Central memory CD4-positive, alpha-beta T cell (primary cell): ENCODE data around the gene CREB5.

ENCODE experiments used
- DNase-seq: peaks from one replicate; pipeline ENCODE4 v3.0.0; 2022

Gene CREB5

GRCh38 chr7:28481091-28481926 lies 69.0 kb downstream of the CREB5 start:
- DNase-seq = no peak

GRCh38 chr7:28483112-28483511 lies 70.8 kb downstream of the CREB5 start:
- DNase-seq = no peak

- DNase-seq = no peak
Observed at GRCh38 chr7:28483908-28484605, 71.7 kb downstream of the CREB5 start.

- DNase-seq = no peak
Observed at GRCh38 chr7:28484606-28484935, 72.3 kb downstream of the CREB5 start.

GRCh38 chr7:28487487-28487886 lies 75.2 kb downstream of the CREB5 start:
- DNase-seq = no peak

GRCh38 chr7:28488061-28488791 lies 75.9 kb downstream of the CREB5 start:
- DNase-seq = no peak

DNA sequence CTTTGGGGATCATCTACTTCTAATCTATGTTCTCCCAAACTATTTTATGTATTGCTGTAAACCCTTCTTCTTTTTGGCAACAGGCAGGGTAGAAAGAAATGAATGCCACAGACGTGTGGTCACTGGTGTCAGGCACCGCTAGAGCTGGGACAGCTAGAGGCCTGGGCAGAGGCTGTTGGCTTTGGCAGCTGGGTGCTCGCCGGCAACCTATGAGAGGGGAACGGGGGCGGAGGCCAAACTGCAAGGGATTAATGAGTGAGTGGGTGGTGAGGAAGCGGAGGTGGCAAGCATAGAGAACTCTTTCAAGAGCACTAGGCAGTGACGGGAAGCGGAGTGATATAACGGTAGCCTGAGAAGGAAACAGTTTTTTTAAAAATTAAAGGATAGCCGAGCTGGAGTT lies 78.5 kb downstream of the CREB5 start:
- DNase-seq = no peak

DNA sequence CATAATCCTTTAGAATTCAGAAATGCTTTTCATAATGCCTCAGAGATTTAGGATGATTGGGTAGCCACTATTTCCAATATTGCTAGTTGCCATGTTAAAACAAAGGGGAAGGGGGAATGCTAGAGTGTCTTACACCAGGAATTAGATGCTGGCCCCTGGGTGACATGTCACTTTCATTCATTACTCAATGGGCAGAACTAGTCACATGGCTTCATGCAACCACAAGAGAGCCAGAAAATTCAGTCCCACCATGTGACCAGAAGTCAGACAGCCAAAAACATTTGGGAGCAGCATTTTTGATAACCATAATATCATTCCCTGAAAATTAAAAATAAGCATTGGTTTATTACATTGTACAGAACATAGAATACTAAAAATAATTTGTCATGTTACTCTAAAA lies 81.2 kb downstream of the CREB5 start:
- no peak for DNase-seq

GRCh38 chr7:28497009-28497408 lies 84.7 kb downstream of the CREB5 start:
- DNase-seq = no peak

GRCh38 chr7:28498636-28499035 lies 86.3 kb downstream of the CREB5 start:
- no peak for DNase-seq

DNA sequence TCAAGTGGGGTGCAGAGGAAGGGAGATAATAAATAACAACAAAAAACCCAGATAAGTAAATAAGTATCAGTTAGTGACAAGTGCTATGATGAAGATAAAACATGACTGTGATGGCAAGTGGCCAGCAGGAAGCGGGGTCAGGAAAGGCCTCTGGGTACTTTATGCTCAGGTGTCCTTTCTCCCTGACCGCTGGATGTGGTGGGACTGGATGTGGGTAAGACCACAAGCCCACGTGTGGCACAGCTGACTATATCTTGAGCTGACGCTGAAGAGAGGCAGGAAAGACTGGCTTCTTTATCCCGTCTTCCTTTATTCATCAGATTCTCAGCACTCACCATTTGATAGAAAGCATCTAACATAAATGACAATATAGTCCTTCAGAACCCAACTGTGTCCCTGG lies 87.8 kb downstream of the CREB5 start:
- DNase-seq = no peak

DNA sequence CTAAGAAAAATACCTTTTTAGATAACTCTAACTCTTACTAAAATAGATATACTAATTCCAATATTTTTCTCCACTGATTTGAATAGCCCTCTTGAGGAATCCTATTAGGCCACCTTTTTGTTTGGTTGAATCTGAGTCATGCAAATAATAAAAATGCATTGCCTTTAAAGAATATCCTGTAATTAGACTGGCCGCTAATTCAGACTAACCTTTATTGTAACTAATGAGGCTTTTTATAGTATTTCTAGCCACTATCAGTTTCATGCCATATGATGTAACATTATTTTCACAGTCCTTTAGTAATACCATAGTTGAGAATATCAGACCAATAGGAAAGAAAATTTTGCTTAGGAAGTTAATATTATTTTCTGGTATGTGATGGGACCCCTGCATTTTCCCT lies 90.1 kb downstream of the CREB5 start:
- DNase-seq = no peak

DNA sequence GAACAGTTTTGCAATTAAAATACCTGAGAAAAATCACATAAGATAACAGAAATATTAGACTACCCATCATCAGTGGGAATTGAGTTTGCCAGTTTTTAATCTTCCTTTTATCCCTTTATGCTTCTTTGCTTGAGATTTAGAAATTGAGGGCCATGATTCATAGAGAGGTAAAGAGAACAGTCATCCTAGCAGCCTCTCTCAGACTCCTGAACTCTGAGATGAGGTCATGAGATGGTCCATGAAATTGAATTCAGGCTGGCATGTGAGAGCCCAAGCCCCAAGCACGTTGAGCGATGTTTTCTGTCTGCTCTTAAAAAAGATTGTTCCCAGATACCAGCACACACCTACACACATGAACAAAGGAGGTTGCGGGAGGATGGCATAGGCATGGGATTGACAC lies 91.1 kb downstream of the CREB5 start:
- DNase-seq = no peak

DNA sequence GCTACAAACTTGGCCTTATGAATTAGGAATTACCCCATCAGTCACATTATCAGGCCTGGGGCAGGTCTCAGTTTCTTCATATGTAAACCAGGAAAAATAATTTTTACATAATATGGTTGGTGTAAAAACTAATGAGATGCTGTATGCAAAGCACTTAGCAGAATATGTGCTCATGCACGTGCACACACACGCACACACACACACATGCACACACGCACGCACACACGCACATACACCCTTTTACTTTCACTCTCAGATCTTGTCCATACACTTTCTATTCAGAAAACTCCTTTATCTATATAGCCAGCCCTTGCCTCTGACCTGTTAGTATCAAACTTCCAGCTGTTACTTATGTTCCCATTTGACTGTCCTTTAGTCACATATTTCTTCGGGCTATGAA lies 92.7 kb downstream of the CREB5 start:
- no peak for DNase-seq

GRCh38 chr7:28505867-28506266 lies 93.5 kb downstream of the CREB5 start:
- no peak for DNase-seq

- DNase-seq = no peak
Observed at GRCh38 chr7:28507525-28508282, 95.4 kb downstream of the CREB5 start.

DNA sequence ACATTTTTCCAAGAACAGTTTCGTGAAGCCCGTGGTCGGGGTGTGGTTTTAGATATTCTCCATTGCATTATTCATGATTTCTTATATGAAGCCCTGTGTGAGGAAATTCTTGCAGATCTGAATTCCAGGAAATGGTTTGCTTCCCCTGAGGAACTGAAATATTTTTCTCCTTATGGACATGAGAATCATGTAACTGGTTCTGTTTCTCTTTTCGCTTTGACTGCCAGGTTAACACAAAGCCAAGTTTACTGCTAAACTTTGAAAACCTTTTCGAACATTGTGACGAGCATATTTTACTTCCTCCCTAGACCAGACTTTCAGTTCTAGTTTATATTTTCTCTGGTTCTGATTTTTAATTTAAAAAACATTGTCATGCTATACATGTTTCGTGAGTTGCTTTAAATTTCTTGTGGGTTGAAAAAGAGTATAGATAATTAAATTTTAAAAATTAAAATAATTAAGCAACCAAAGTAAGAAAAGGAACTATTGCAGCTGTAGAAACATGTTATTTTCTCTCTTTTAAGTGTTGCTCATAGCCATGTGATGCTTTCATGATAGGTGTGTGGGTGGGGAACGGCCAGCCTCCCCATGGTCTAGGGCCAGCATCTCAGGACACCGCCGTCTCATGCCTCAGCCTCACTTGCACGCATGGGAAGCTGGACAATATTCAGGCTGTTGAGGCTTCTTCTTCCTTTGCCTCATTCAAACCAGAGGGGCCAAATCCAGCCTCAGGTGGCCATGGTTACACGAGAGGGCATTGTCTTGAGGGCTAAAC lies 97.1 kb downstream of the CREB5 start:
- DNase-seq = no peak

DNA sequence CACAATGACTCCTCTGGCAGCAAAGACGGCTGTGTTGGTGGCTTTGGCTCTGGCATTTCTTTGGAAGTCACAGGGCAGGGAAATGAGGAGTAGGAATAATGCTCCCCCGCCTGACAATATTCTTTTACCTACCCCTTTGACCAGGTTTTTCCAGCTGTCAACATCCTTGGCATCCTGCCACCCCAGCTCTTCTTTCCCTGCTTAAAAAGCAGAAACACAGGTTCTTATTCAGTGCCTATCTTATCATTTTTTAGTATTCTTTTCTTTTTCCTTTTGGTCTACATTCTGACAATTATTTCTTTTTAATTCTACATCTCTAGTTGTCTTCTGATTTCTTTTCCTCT lies 97.7 kb downstream of the CREB5 start:
- no peak for DNase-seq

- DNase-seq = no peak
Observed at GRCh38 chr7:28512668-28513440, 100.5 kb downstream of the CREB5 start.

DNA sequence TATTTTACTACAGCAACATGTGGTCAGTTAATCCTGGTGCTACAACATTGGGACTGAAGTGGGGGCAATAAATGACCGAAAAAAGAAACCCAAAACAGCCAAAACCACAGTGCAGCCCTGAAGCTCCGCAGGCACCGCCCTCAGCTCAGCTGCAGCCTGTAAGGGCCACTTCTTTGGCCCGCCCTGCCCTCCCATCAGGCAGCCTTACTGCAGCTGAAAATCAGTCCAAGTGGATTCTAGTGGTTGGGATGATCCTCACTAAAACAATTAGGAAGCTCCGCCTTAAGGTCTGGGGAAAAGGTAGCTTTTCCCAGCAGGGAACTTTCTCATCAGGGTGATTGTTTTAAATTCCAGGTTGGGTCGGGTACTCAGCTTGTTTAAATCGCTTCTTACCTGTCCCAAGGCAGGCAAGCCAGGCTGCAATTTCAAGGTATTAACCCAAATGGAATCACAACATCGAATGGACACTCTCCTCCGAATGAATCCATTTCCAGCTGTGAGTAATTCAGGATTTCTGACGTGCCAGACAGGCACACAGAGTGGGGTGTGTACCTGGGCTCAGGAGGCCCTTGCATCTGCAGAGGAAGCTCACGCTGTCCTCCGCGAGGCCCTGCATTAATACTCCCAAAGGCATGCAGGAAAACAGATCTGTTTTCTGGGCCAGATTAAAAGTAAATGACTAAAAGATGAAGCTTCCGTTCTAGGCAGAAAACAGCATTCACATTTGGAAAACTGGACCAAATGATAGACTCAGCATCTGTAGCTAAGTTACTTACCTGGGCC lies 104.3 kb downstream of the CREB5 start:
- no peak for DNase-seq

GRCh38 chr7:28517206-28517605 lies 104.9 kb downstream of the CREB5 start:
- DNase-seq = no peak
